Measurements from ENCODE around the gene SLC25A21. TPM values are rescaled to one million over a fixed set of nuclear protein-coding genes. Genes with fewer than 3 reads are reported as not detected.
"Not testable (repeated sequence)": the region's sequence is repeated elsewhere in the genome, so short reads cannot be mapped to it uniquely, and the experiment has no call there.

SLC25A21 gene
- polyA plus RNA-seq, 2 donors: 0.53 to 0.74 TPM

GRCh38 chr14:36699420-36699819 lies 473.0 kb downstream of the SLC25A21 start:
- not testable (repeated sequence) for H3K36me3 ChIP-seq (ENCODE audit: control insufficient read depth in 2 of 2, insufficient read depth in 2 of 2, low read length in 1 of 2); H3K4me3 ChIP-seq (ENCODE audit: low read depth in 1 of 2, low read length in 2 of 2); H3K4me1 ChIP-seq (ENCODE audit: control insufficient read depth in 2 of 2, insufficient read depth in 2 of 2, low read length in 1 of 2); H3K27ac ChIP-seq (ENCODE audit: low read depth in 2 of 2, low read length in 1 of 2); H3K9me3 ChIP-seq (ENCODE audit: control insufficient read depth in 2 of 2, insufficient read depth in 1 of 2, low read depth in 1 of 2, low read length in 1 of 2); H3K27me3 ChIP-seq (ENCODE audit: control insufficient read depth in 1 of 2, insufficient read depth in 2 of 2, low read length in 2 of 2)
- WGBS, 2 donors: 62 to 74% methylated on average over 7 of the region's 7 CpGs

GRCh38 chr14:36690311-36691040 lies 481.9 kb downstream of the SLC25A21 start:
- Histone ChIP-seq H3K4me3 (ENCODE audit: low read depth in 1 of 2, low read length in 2 of 2) (no peak overlapping the region), H3K27ac (ENCODE audit: low read depth in 2 of 2, low read length in 1 of 2) (no peak overlapping the region), H3K27me3 (ENCODE audit: control insufficient read depth in 1 of 2, insufficient read depth in 2 of 2, low read length in 2 of 2) (no peaks in the 10 kb centered on the region), H3K9me3 (ENCODE audit: control insufficient read depth in 2 of 2, insufficient read depth in 1 of 2, low read depth in 1 of 2, low read length in 1 of 2) (no peaks in the 10 kb centered on the region), H3K36me3 (ENCODE audit: control insufficient read depth in 2 of 2, insufficient read depth in 2 of 2, low read length in 1 of 2) (no peaks in the 10 kb centered on the region), H3K4me1 (ENCODE audit: control insufficient read depth in 2 of 2, insufficient read depth in 2 of 2, low read length in 1 of 2) (no peaks in the 10 kb centered on the region)
- WGBS, 2 donors: 19 to 24% methylated on average over 1 of the region's 1 CpG

- Histone ChIP-seq H3K27me3 (ENCODE audit: control insufficient read depth in 1 of 2, insufficient read depth in 2 of 2, low read length in 2 of 2) (no peaks in the 10 kb centered on the region), H3K27ac (ENCODE audit: low read depth in 2 of 2, low read length in 1 of 2) (no peak overlapping the region), H3K9me3 (ENCODE audit: control insufficient read depth in 2 of 2, insufficient read depth in 1 of 2, low read depth in 1 of 2, low read length in 1 of 2) (no peaks in the 10 kb centered on the region), H3K36me3 (ENCODE audit: control insufficient read depth in 2 of 2, insufficient read depth in 2 of 2, low read length in 1 of 2) (no peaks in the 10 kb centered on the region), H3K4me3 (ENCODE audit: low read depth in 1 of 2, low read length in 2 of 2) (no peak overlapping the region), H3K4me1 (ENCODE audit: control insufficient read depth in 2 of 2, insufficient read depth in 2 of 2, low read length in 1 of 2) (no peaks in the 10 kb centered on the region)
- 91% methylated on average over 3 of the region's 3 CpGs for WGBS, 2 donors
Observed at GRCh38 chr14:36684946-36685345, 487.5 kb downstream of the SLC25A21 start.

GRCh38 chr14:36683083-36683724 lies 489.2 kb downstream of the SLC25A21 start:
- 46 to 49% methylated on average over 9 of the region's 9 CpGs for WGBS, 2 donors
- Histone ChIP-seq H3K4me1 (ENCODE audit: control insufficient read depth in 2 of 2, insufficient read depth in 2 of 2, low read length in 1 of 2) (no peaks in the 10 kb centered on the region), H3K9me3 (ENCODE audit: control insufficient read depth in 2 of 2, insufficient read depth in 1 of 2, low read depth in 1 of 2, low read length in 1 of 2) (no peaks in the 10 kb centered on the region), H3K27me3 (ENCODE audit: control insufficient read depth in 1 of 2, insufficient read depth in 2 of 2, low read length in 2 of 2) (no peaks in the 10 kb centered on the region), H3K36me3 (ENCODE audit: control insufficient read depth in 2 of 2, insufficient read depth in 2 of 2, low read length in 1 of 2) (no peaks in the 10 kb centered on the region), H3K4me3 (ENCODE audit: low read depth in 1 of 2, low read length in 2 of 2) (no peak overlapping the region), H3K27ac (ENCODE audit: low read depth in 2 of 2, low read length in 1 of 2) (peak overlapping the region; percentile 1 to 47)

GRCh38 chr14:36682338-36682737 lies 490.1 kb downstream of the SLC25A21 start:
- Histone ChIP-seq H3K27me3 (ENCODE audit: control insufficient read depth in 1 of 2, insufficient read depth in 2 of 2, low read length in 2 of 2) (no peaks in the 10 kb centered on the region), H3K9me3 (ENCODE audit: control insufficient read depth in 2 of 2, insufficient read depth in 1 of 2, low read depth in 1 of 2, low read length in 1 of 2) (no peaks in the 10 kb centered on the region), H3K4me3 (ENCODE audit: low read depth in 1 of 2, low read length in 2 of 2) (no peak overlapping the region), H3K27ac (ENCODE audit: low read depth in 2 of 2, low read length in 1 of 2) (peak overlapping the region in 1 of 2 donors; percentile 21), H3K36me3 (ENCODE audit: control insufficient read depth in 2 of 2, insufficient read depth in 2 of 2, low read length in 1 of 2) (no peaks in the 10 kb centered on the region), H3K4me1 (ENCODE audit: control insufficient read depth in 2 of 2, insufficient read depth in 2 of 2, low read length in 1 of 2) (no peaks in the 10 kb centered on the region)
- WGBS, 2 donors: 91% methylated on average over 4 of the region's 4 CpGs

GRCh38 chr14:36676236-36676635 lies 496.2 kb downstream of the SLC25A21 start:
- Histone ChIP-seq H3K27ac (ENCODE audit: low read depth in 2 of 2, low read length in 1 of 2) (peak overlapping the region; percentile 34 to 46), H3K9me3 (ENCODE audit: control insufficient read depth in 2 of 2, insufficient read depth in 1 of 2, low read depth in 1 of 2, low read length in 1 of 2) (no peaks in the 10 kb centered on the region), H3K36me3 (ENCODE audit: control insufficient read depth in 2 of 2, insufficient read depth in 2 of 2, low read length in 1 of 2) (peaks cover 0 to 4% of the 10 kb centered on the region in 2 donors), H3K4me1 (ENCODE audit: control insufficient read depth in 2 of 2, insufficient read depth in 2 of 2, low read length in 1 of 2) (peaks cover 0 to 4% of the 10 kb centered on the region in 2 donors), H3K27me3 (ENCODE audit: control insufficient read depth in 1 of 2, insufficient read depth in 2 of 2, low read length in 2 of 2) (no peaks in the 10 kb centered on the region), H3K4me3 (ENCODE audit: low read depth in 1 of 2, low read length in 2 of 2) (no peak overlapping the region)
- WGBS, 2 donors: 20% methylated on average over 10 of the region's 10 CpGs

GRCh38 chr14:36675581-36675980 lies 496.8 kb downstream of the SLC25A21 start:
- Histone ChIP-seq H3K27ac (ENCODE audit: low read depth in 2 of 2, low read length in 1 of 2) (no peak overlapping the region), H3K4me3 (ENCODE audit: low read depth in 1 of 2, low read length in 2 of 2) (peak overlapping the region in 1 of 2 donors; percentile 19), H3K4me1 (ENCODE audit: control insufficient read depth in 2 of 2, insufficient read depth in 2 of 2, low read length in 1 of 2) (peaks cover 0 to 4% of the 10 kb centered on the region in 2 donors), H3K27me3 (ENCODE audit: control insufficient read depth in 1 of 2, insufficient read depth in 2 of 2, low read length in 2 of 2) (no peaks in the 10 kb centered on the region), H3K9me3 (ENCODE audit: control insufficient read depth in 2 of 2, insufficient read depth in 1 of 2, low read depth in 1 of 2, low read length in 1 of 2) (no peaks in the 10 kb centered on the region), H3K36me3 (ENCODE audit: control insufficient read depth in 2 of 2, insufficient read depth in 2 of 2, low read length in 1 of 2) (peaks cover 0 to 4% of the 10 kb centered on the region in 2 donors)
- WGBS, 2 donors: 36 to 39% methylated on average over 6 of the region's 6 CpGs

GRCh38 chr14:36674659-36675058 lies 497.7 kb downstream of the SLC25A21 start:
- 52 to 56% methylated on average over 3 of the region's 3 CpGs for WGBS, 2 donors
- Histone ChIP-seq H3K4me3 (ENCODE audit: low read depth in 1 of 2, low read length in 2 of 2) (no peak overlapping the region), H3K36me3 (ENCODE audit: control insufficient read depth in 2 of 2, insufficient read depth in 2 of 2, low read length in 1 of 2) (peaks cover 0 to 4% of the 10 kb centered on the region in 2 donors), H3K27me3 (ENCODE audit: control insufficient read depth in 1 of 2, insufficient read depth in 2 of 2, low read length in 2 of 2) (no peaks in the 10 kb centered on the region), H3K27ac (ENCODE audit: low read depth in 2 of 2, low read length in 1 of 2) (no peak overlapping the region), H3K4me1 (ENCODE audit: control insufficient read depth in 2 of 2, insufficient read depth in 2 of 2, low read length in 1 of 2) (peaks cover 0 to 4% of the 10 kb centered on the region in 2 donors), H3K9me3 (ENCODE audit: control insufficient read depth in 2 of 2, insufficient read depth in 1 of 2, low read depth in 1 of 2, low read length in 1 of 2) (no peaks in the 10 kb centered on the region)

- Histone ChIP-seq H3K4me1 (ENCODE audit: control insufficient read depth in 2 of 2, insufficient read depth in 2 of 2, low read length in 1 of 2) (peaks cover 0 to 4% of the 10 kb centered on the region in 2 donors), H3K4me3 (ENCODE audit: low read depth in 1 of 2, low read length in 2 of 2) (no peak overlapping the region), H3K27me3 (ENCODE audit: control insufficient read depth in 1 of 2, insufficient read depth in 2 of 2, low read length in 2 of 2) (no peaks in the 10 kb centered on the region), H3K9me3 (ENCODE audit: control insufficient read depth in 2 of 2, insufficient read depth in 1 of 2, low read depth in 1 of 2, low read length in 1 of 2) (no peaks in the 10 kb centered on the region), H3K27ac (ENCODE audit: low read depth in 2 of 2, low read length in 1 of 2) (no peak overlapping the region), H3K36me3 (ENCODE audit: control insufficient read depth in 2 of 2, insufficient read depth in 2 of 2, low read length in 1 of 2) (peaks cover 0 to 4% of the 10 kb centered on the region in 2 donors)
- WGBS, 2 donors: 40 to 57% methylated on average over 4 of the region's 4 CpGs
Observed at GRCh38 chr14:36672095-36672494, 500.3 kb downstream of the SLC25A21 start.

Data from esophagus (tissue), 2 donors.